Mesenchymal stem cell (in vitro differentiated cells and primary cell): ENCODE results near the gene HBS1L.

Experiments used
- DNase-seq: peaks from one replicate; pipeline ENCODE4 v3.0.0-alpha.2; 2013
- H2AFZ ChIP-seq: one replicate; pipeline ENCODE4 v1.6.1; 2013; ENCODE audit warnings: low read depth, mild to moderate bottlenecking, control low read depth, inconsistent platforms, low read length, moderate library complexity
- H2AK5ac ChIP-seq: 2 replicates; pipeline ENCODE4 v1.6.1; 2013; ENCODE audit warnings: low read length, moderate library complexity, mild to moderate bottlenecking, inconsistent platforms; ENCODE audit not compliant: severe bottlenecking
- H2BK120ac ChIP-seq: one replicate; pipeline ENCODE4 v1.6.1; 2013; ENCODE audit warnings: low read depth, mild to moderate bottlenecking, inconsistent platforms, low read length, moderate library complexity
- H2BK12ac ChIP-seq, 2 experiments: one replicate each; pipeline ENCODE4 v1.6.1; 2013; ENCODE audit warnings: inconsistent platforms in 2 of 2, low read length in 2 of 2, mild to moderate bottlenecking in 2 of 2, moderate library complexity in 2 of 2, control low read depth in 1 of 2
- H2BK15ac ChIP-seq: one replicate; pipeline ENCODE4 v1.6.1; 2013; ENCODE audit warnings: mild to moderate bottlenecking, low read depth, inconsistent platforms; ENCODE audit not compliant: poor library complexity, severe bottlenecking
- H2BK5ac ChIP-seq: 2 replicates; pipeline ENCODE4 v1.6.1; 2013; ENCODE audit warnings: low read depth, mild to moderate bottlenecking, low read length, control low read depth, inconsistent platforms; ENCODE audit not compliant: poor library complexity, severe bottlenecking
- H3K14ac ChIP-seq, 2 experiments: one replicate each; pipeline ENCODE4 v1.6.1; 2013; ENCODE audit warnings: inconsistent platforms in 2 of 2, low read length in 2 of 2, control low read depth in 1 of 2, mild to moderate bottlenecking in 1 of 2, moderate library complexity in 1 of 2
- H3K18ac ChIP-seq, 2 experiments: one replicate each; pipeline ENCODE4 v1.6.1; 2013; ENCODE audit warnings: inconsistent platforms in 2 of 2, low read length in 2 of 2, control low read depth in 1 of 2, low read depth in 1 of 2, mild to moderate bottlenecking in 1 of 2
- H3K23ac ChIP-seq, 2 experiments: one replicate each; pipeline ENCODE4 v1.6.1; 2013; ENCODE audit warnings: inconsistent platforms in 2 of 2, low read length in 2 of 2, mild to moderate bottlenecking in 2 of 2, moderate library complexity in 2 of 2, control low read depth in 1 of 2
- H3K27ac ChIP-seq: 2 replicates; pipeline ENCODE4 v1.5.1; 2013; ENCODE audit warnings: mild to moderate bottlenecking, moderate library complexity, low read length, control low read depth, inconsistent platforms; ENCODE audit not compliant: poor library complexity, severe bottlenecking
- H3K27me3 ChIP-seq, 2 experiments: 2 replicates each; pipeline versions ENCODE4 v1.6.1 to v1.7.0; 2013; ENCODE audit warnings: low read length in 2 of 2, mild to moderate bottlenecking in 2 of 2, moderate library complexity in 2 of 2, control low read depth in 1 of 2, inconsistent platforms in 1 of 2; ENCODE audit not compliant: control insufficient read depth in 1 of 2, insufficient read depth in 1 of 2
- H3K36me3 ChIP-seq, 2 experiments: 2 replicates each; pipeline versions ENCODE4 v1.6.1 to v1.7.0; 2013; ENCODE audit warnings: low read length in 2 of 2, control low read depth in 1 of 2, inconsistent platforms in 1 of 2, low read depth in 1 of 2, mild to moderate bottlenecking in 1 of 2; ENCODE audit not compliant: insufficient read depth in 2 of 2, control insufficient read depth in 1 of 2
- H3K4ac ChIP-seq, 2 experiments: one replicate each; pipeline ENCODE4 v1.6.1; 2013; ENCODE audit warnings: inconsistent platforms in 2 of 2, low read length in 2 of 2, mild to moderate bottlenecking in 2 of 2, moderate library complexity in 2 of 2, control low read depth in 1 of 2, low read depth in 1 of 2
- H3K4me1 ChIP-seq: 2 replicates; pipeline ENCODE4 v1.6.1; 2013; ENCODE audit warnings: low read depth, low read length, control low read depth; ENCODE audit not compliant: control insufficient read depth, insufficient read depth
- H3K4me2 ChIP-seq: 2 replicates; pipeline ENCODE4 v1.6.1; 2013; ENCODE audit warnings: low read length, mild to moderate bottlenecking, inconsistent platforms; ENCODE audit not compliant: poor library complexity, severe bottlenecking
- H3K4me3 ChIP-seq, 2 experiments: 2 replicates each; pipeline versions ENCODE4 v1.5.1 to v1.7.0; 2013; ENCODE audit warnings: low read length in 2 of 2, mild to moderate bottlenecking in 2 of 2, control low read depth in 1 of 2, low read depth in 1 of 2; ENCODE audit not compliant: insufficient read depth in 1 of 2
- H3K79me1 ChIP-seq: replicated peaks from 2 replicates; pipeline ENCODE4 v1.6.1; 2013; ENCODE audit warnings: mild to moderate bottlenecking, control low read depth, low read length, inconsistent platforms; ENCODE audit not compliant: poor library complexity, severe bottlenecking
- H3K9ac ChIP-seq: 2 replicates; pipeline ENCODE4 v1.7.0; 2013; ENCODE audit warnings: mild to moderate bottlenecking, low read length, moderate library complexity
- H3K9me3 ChIP-seq: 2 replicates; pipeline ENCODE4 v1.7.0; 2013; ENCODE audit warnings: mild to moderate bottlenecking, low read length; ENCODE audit not compliant: control insufficient read depth
- H4K8ac ChIP-seq: one replicate; pipeline ENCODE4 v1.6.1; 2013; ENCODE audit warnings: inconsistent platforms, mild to moderate bottlenecking, low read length, moderate library complexity
- H4K91ac ChIP-seq: one replicate; pipeline ENCODE4 v1.6.1; 2013; ENCODE audit warnings: mild to moderate bottlenecking, low read length, inconsistent platforms
- WGBS: methylation state at CpG from one replicate; pipeline ENCODE4 v1.1.7; 2013; ENCODE audit warnings: mixed read lengths; 5-methylcytosine and 5-hydroxymethylcytosine counted together

Gene HBS1L

DNA sequence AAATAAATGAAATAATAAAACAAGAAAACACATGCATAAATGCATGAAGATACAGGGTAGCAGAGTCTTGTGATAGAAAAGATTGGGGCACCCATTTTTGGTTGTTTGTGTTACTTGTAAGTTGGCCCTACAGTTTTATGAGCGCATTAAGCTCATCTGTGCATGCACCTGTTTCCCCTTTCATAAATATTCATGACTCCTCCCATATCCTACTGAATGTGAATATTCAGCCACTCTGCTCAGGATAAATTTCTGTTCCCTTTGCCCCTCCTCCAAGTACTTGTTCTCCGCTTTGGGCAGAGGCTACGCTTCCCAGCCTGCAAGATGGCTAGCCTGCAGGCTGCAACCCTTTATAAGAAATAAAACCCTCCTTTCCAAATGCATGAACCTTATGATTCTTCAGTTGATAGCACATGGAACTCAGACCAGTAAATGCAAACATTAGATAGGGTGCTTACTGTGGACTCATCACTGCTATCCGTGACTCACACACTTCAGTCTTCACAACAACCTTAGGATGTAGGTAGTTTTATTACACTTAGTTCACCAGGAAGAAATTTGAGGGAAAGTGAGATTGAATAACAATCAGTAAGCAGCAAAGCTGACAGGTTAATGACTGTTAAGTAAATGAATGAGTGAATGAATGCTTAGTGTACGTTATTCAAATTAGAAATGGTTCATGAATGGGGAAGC is 119.7 kb downstream of the HBS1L start:
- Histone ChIP-seq H2BK5ac (no peak overlapping the region), H4K91ac (no peak overlapping the region), H3K4ac (no peak overlapping the region), H3K9me3 (no peaks in the 10 kb centered on the region), H3K4me3 (no peak overlapping the region), H3K23ac (no peak overlapping the region), H3K14ac (no peak overlapping the region), H2AFZ (no peak overlapping the region), H2BK12ac (no peak overlapping the region), H2AK5ac (no peak overlapping the region), H3K4me1 (peaks cover 24% of the 10 kb centered on the region), H3K9ac (no peak overlapping the region), H3K79me1 (no peaks in the 10 kb centered on the region), H3K36me3 (no peaks in the 10 kb centered on the region), H2BK15ac (no peak overlapping the region), H3K27me3 (no peaks in the 10 kb centered on the region), H3K4me2 (no peak overlapping the region), H3K18ac (no peak overlapping the region), H2BK120ac (no peak overlapping the region), H4K8ac (no peak overlapping the region), H3K27ac (peak overlapping the region; percentile 60)
- 98% methylated on average over 3 of the region's 5 CpGs for WGBS
- peak; percentile 4 for DNase-seq

DNA sequence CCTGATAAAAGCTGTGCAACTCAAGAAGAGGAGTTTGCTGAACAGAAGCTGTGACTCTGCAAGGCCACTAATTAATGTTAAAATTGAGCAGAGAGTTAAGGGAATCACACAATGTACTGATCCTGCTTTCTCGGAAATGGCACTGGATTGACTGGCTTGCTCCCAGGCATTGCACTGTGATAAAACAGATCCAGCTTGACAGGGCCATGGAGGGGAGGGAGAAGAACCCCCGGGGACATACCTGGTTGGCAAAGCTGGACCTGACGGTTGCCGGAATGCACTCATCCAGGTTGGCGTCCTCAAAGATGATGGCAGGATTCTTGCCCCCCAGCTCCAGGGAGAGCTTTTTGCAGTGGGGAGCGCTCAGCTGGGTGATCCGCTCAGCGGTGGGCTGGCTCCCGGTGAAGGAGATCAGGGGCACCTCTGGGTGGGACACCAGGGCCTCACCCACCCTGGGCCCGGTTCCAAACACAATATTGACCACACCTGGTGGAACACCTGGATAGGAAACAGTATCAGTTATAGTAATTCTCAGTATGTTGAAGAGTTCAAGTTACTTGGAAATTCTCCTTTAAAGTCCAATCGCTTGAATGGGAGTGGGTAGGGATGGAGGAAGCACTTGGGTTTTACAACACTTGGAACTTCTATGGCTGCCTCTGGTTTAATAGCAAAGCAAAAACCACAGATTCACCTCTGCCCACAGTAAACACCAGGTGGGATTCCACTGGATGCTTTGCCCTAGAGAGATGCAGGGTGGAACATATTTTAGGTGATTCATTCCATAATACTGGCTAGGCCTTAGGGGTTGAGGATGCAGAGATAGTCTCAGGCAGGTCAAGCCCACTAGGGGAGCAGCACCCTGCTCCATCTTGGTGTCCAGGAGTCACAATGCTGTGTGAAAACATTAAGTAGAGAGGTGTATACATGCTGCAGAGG is 121.8 kb downstream of the HBS1L start:
- Histone ChIP-seq H2AK5ac (peak overlapping the region; percentile 46), H4K91ac (no peak overlapping the region), H3K14ac (no peak overlapping the region), H3K4ac (no peak overlapping the region), H3K79me1 (no peaks in the 10 kb centered on the region), H2BK12ac (no peak overlapping the region), H3K9ac (no peak overlapping the region), H2BK15ac (no peak overlapping the region), H3K4me3 (no peak overlapping the region), H4K8ac (no peak overlapping the region), H2AFZ (no peak overlapping the region), H3K4me2 (no peak overlapping the region), H3K18ac (no peak overlapping the region), H3K27ac (no peak overlapping the region), H3K4me1 (peaks cover 18% of the 10 kb centered on the region), H3K23ac (no peak overlapping the region), H3K9me3 (no peaks in the 10 kb centered on the region), H2BK5ac (no peak overlapping the region), H2BK120ac (no peak overlapping the region), H3K36me3 (no peaks in the 10 kb centered on the region), H3K27me3 (no peaks in the 10 kb centered on the region)
- DNase-seq: no peak
- 97% methylated on average over 10 of the region's 11 CpGs for WGBS

DNA sequence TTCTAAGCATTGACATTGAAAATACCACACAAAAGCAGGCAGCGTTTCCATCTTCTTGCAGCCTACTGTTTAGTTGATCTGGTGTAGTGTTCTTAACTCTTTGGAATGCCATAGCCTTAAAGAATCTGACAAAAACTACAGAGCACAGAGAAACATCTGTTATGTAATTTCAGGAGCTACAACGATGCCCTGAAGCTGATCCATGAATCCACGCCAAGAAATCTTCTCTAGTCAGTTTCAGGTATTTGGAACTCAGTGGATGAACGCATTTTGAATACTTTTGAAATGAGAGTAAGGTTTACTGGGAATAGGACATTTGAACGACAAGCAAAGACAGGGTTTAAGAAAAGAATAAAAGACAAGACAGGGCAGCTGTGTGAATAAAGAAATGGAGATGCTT is 122.5 kb downstream of the HBS1L start:
- Histone ChIP-seq H2BK12ac (no peak overlapping the region), H3K36me3 (no peaks in the 10 kb centered on the region), H3K4me2 (no peak overlapping the region), H3K27me3 (no peaks in the 10 kb centered on the region), H2BK5ac (no peak overlapping the region), H3K4ac (no peak overlapping the region), H2AK5ac (no peak overlapping the region), H3K18ac (no peak overlapping the region), H3K9ac (no peak overlapping the region), H2AFZ (no peak overlapping the region), H2BK15ac (no peak overlapping the region), H3K9me3 (no peaks in the 10 kb centered on the region), H3K23ac (no peak overlapping the region), H3K27ac (no peak overlapping the region), H3K79me1 (no peaks in the 10 kb centered on the region), H3K4me1 (peaks cover 13% of the 10 kb centered on the region), H3K14ac (no peak overlapping the region), H2BK120ac (no peak overlapping the region), H4K91ac (no peak overlapping the region), H3K4me3 (no peak overlapping the region), H4K8ac (no peak overlapping the region)
- DNase-seq: no peak
- WGBS: 76% methylated on average over 5 of the region's 5 CpGs

DNA sequence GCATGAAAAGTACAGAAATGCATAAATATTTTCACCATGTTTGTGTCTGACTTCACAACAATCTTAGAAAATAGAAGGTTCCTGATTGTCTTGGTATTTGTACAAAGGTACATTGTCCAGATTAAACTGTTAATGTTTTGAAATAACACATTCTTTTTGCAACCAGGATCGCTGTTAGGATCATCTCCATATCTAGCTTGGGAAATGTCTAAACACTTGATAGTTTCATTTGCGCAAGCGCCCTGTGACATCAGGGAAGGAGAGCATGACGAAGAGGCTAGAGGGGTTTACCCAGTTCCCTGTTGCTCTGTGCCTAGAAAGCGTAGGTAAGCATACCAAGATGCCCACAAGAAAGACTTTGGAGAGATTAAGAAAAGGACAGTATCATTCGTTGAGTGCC is 124.2 kb downstream of the HBS1L start:
- no peaks in the 10 kb centered on the region for H3K36me3 ChIP-seq
- H3K14ac ChIP-seq: no peak overlapping the region
- no peak overlapping the region for H2BK5ac ChIP-seq
- H3K23ac ChIP-seq: no peak overlapping the region
- H3K27me3 ChIP-seq: no peaks in the 10 kb centered on the region
- no peak overlapping the region for H4K91ac ChIP-seq
- WGBS: 93% methylated on average over 6 of the region's 6 CpGs
- H2AK5ac ChIP-seq: no peak overlapping the region
- H3K4ac ChIP-seq: no peak overlapping the region
- H3K4me3 ChIP-seq: no peak overlapping the region
- H3K9ac ChIP-seq: no peak overlapping the region
- H2AFZ ChIP-seq: no peak overlapping the region
- H3K79me1 ChIP-seq: no peaks in the 10 kb centered on the region
- H4K8ac ChIP-seq: no peak overlapping the region
- no peak overlapping the region for H3K27ac ChIP-seq
- H3K4me2 ChIP-seq: no peak overlapping the region
- no peak overlapping the region for H2BK12ac ChIP-seq
- no peak overlapping the region for H2BK120ac ChIP-seq
- no peaks in the 10 kb centered on the region for H3K9me3 ChIP-seq
- H2BK15ac ChIP-seq: no peak overlapping the region
- no peak overlapping the region for H3K18ac ChIP-seq
- H3K4me1 ChIP-seq: peaks cover 7% of the 10 kb centered on the region
- DNase-seq: no peak
